HS-5 (cell line): ENCODE measurements around the gene RALGAPB.
"Not testable (repeated sequence)": the region's sequence is repeated elsewhere in the genome, so short reads cannot be mapped to it uniquely, and the experiment has no call there.

Experiments
- DNase-seq: peaks from one replicate; pipeline ENCODE4 v3.0.0-alpha.2; 2012; ENCODE audit warnings: low read depth

RALGAPB gene

DNA sequence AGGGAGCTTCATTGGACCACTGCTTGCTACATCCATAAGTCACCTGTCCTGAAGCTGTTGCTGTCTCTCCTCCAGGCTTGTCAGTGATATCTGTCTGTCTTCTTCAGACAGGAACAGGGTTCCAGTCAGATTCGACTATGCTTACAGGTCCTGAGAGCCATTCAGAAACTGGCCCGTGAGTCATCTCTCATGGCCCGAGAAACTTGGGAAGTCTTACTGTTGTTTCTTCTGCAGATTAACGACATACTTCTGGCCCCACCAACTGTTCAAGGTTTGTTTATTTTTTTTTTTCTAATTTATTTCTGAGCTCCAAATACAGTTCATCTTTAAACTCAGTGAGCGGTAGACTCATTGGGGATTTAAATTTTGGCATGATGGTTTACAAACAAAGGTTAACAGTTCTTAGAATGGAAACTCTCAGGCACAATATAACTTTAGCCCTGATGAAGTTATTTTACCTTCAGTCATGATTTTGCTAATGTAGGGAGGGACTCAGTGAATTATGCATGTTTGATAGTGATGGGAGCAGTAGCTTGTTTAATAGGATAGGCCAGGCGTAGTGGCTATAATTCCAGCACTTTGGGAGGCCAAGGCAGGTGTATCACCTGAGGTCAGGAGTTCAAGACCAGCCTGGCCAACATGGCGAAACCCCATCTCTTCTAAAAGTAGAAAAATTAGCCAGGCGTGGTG is 24.7 kb downstream of the RALGAPB start:
- no peak for DNase-seq

DNA sequence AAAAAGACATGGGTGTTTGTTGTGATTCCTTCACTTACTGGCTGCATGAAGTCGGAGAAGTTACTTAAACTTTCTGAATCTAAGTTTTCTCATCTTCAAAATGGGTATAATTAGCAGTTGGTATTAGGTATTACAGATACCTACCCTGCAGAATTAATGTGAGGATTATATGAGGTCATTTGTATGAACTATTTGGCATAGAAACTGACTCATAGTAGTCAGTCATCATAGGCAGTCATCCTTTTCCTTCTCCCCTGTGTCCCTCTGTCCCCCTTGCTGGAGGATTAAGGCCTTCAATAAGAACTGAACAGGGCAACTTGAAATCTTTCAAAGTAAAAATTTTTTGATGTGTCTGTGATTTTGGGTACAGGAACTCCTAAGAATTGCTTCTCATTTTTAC is 26.3 kb downstream of the RALGAPB start:
- DNase-seq, result no peak

DNA sequence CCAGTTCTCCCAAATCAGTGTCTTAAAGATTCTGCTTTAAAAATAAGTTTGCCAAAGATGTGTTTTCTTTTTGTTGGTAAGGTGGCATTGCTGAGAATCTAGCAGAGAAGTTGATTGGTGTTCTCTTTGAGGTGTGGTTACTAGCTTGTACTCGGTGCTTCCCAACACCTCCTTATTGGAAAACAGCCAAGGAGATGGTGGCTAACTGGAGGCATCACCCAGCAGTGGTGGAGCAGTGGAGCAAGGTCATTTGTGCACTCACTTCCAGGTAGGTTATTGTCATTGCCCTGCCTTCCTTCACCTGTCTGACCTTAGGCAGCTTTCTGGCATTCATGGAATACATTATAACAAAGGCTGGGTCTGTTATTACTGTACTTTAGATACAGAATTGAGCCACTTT is 26.7 kb downstream of the RALGAPB start:
- DNase-seq, result no peak

DNA sequence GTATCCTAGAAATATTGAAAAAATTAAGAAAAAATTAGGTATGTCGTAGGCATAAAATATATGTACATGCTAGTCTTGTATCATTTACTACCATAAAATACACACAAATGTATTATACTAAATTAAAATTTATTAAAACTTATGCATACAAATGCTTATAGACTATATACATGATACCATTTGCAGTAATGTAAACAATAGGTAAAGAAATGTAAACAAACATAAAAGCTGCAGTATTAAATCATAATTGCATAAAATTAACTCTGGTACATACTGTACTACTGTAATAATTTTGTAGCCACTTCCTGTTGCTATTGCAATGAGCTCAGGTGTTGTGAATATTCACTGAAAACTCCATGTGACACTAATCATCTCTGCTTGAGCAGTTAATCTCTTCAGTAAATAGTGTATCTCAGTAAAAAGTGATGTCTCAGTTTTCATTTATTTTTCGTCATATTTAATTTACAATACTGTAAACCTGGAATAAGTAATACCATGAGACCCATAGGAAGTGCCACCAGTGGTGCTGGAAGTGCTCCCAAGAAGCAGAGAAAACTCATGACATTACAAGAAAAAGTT is 29.3 kb downstream of the RALGAPB start:
- no peak for DNase-seq

DNA sequence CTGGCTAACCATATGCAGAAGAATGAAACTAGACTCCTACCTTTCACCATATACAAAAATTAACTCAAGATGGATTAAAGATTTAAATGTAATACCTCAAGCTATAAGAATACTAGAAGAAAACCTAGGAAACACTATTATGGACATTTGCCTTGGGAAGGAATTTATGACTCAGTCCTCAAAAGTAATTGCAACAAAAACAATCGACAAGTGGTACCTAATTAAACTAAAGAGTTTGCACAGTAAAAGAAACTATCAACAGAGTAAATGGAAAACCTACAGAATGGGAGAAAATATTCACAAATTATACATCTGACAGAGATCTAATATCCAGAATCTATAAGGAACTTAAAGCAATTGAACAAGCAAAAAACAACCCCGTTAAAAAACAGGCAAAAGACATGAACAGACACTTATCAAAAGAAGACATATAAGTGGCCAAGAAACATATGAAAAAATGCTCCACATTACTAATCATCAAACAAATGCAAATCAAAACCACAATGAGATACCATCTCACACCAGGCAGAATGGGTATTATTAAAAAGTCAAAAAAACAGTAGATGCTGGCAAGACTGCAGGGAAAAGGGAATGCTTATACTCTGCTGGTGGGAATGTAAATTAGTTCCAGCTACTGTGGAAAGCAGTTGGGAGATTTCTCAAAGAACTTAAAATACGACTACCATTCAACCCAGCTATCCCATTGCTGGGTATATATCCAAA is 31.9 kb downstream of the RALGAPB start:
- DNase-seq, result no peak

DNA sequence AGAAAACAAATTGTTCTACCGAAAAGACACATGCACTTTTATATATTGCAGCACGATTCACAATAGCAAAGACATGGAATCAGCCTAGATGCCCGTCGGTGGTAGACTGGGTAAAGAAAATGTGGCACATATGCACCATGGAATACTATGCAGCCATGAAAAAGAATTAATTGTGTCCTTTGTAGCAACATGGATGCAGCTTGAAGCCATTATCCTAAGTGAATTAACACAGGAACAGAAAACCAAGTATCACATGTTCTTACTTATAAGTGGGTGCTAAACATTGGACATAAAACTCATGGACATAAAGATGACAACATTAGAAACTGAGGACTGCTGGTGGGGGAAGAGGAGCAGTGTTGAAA is 32.4 kb downstream of the RALGAPB start:
- DNase-seq, result no peak

DNA sequence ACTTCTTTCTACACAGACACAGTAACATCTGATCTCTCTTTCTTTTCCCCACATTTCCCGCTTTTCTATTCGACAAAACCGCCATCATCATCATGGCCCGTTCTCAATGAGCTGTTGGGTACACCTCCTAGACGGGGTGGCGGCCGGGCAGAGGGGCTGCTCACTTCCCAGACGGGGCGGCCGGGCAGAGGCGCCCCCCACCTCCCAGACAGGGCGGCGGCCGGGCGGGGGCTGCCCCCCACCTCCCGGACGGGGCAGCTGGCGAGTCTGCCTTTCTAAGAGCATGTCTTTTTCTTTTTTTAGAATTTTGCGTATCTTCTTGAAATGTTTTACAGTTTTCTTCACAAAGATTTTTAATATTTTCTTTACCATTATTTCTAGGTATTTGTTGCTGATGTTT is 39.1 kb downstream of the RALGAPB start:
- DNase-seq, result not testable (repeated sequence)

DNA sequence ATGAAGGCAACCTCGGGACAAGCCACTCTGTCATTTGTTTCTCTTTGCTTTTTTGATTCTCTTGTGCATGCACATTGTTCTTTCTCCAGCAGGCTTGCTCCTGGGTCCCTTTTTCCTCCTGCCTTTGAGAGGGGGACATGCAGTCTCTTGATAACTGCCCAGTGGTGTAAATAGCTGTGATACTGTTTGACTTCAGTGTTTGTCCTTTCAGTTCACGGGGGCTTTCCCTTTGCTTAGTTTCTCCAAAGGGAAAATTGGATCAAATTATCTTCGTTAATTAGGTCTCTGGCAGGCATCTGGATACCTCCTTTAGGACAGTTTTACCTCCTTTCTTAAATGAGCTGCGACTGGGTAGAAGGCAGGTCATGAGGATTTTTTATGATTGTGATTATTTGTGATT is 41.5 kb downstream of the RALGAPB start:
- no peak for DNase-seq

DNA sequence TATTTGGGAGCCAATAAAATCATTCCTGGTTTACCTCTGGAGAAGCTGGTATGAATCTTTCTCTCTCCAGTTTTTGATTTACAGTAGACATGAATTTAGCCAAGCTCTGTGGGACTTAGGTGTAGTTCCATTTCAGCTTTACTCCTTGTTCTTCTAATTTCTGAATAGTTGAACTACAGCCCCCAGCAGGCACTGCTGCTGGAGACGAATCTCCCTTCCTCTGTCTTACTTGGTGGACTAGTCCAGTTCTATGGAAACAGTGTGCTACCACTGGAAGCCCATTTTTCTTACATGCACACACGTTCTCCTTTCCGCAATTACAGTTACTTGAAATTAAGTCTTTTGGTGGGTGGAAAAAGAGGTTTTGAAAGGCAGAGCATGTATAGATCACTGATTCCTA is 42.3 kb downstream of the RALGAPB start:
- DNase-seq, result no peak

DNA sequence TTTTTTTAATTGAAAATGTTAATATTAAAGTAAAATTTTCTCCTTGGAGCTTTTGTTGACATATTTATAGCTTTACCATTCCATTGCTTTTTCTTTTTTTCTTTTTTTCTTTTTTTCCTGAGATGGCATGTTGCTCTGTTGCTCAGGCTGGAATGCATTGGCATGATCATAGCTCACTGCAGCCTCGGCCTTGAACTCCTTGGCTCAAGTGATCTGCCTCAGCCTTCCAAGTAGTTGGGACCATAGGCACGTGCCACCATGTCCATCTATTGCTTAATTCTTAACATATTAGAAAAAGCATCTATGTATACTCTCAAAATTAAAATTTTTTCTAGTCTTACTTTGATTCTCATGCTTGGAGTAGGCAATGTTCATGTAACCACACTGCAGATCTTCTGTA is 43.0 kb downstream of the RALGAPB start:
- DNase-seq, result no peak

DNA sequence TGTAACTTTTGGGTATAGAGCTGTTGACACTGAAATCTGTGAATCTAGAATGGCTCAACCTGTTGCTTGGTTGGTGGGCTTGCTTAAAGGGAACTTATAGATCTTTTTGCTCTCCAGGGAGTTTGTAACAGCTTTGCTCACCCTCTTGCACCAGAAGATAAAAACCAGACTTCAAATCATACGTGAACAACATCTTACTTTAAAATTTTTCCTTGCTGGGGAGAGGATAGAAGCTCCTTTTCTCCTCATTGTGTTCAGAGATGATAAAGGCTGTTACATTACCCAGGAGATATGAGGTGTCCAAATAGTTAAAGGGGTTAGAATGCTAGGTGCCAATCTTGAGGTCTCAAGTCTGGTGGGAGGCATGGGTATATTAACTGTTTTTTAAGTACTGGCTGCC is 46.8 kb downstream of the RALGAPB start:
- DNase-seq, result no peak

DNA sequence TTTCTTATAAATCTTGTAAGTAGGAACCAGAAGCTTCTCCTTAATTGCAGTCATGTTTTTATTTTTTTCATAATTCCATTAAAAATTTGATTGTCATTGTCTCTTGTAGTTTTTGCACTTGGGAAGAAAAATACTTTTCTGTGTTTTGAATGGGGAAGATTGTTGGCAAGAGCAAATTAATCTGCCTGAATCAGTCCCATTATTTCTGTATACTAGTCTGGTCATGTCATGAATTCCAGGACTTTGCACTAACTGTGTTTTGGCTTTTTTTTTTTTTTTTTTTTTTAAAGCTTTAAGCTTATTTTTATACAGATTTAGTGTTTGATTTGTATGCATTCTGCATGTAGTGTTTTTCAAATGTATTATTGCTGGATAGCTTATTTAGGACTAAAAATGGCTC is 47.6 kb downstream of the RALGAPB start:
- no peak for DNase-seq

DNA sequence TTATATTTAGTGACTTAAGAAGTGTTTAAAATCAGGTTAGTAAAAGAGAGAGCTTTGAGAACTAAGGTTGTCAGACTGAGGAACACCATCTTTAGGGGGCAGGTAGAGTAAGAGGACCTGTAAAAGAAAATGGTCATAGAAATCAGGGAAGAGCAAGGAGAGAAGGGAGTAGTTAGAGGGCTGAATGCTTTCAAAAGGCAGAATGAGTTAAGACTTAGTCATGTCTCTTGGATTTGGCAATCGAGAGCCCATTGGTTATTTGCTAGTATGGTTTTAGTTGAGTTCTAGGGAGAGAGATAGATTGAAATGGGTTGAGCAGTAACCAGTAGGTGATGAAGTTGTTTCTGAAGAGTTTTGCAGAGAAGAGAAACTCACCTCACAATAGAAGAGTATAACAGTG is 51.1 kb downstream of the RALGAPB start:
- DNase-seq, result peak; percentile 41

DNA sequence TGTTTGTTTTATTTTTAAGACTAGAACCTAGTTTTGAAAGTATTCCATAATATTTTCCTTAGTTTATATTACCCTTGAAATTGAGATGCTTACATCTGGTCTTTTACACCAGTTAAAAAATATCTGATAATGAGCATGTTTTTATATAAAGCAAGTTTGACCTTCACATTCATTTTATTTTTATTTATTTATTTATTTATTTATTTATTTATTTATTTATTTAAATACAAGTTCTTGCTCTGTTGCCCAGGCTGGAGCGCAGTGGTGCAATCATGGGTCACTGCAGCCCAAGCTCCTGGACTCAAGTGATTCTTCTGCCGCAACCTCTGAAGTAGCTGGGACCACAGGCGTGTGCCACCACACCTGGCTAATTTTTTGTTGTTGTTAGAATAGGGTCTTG is 55.5 kb downstream of the RALGAPB start:
- DNase-seq, result no peak

DNA sequence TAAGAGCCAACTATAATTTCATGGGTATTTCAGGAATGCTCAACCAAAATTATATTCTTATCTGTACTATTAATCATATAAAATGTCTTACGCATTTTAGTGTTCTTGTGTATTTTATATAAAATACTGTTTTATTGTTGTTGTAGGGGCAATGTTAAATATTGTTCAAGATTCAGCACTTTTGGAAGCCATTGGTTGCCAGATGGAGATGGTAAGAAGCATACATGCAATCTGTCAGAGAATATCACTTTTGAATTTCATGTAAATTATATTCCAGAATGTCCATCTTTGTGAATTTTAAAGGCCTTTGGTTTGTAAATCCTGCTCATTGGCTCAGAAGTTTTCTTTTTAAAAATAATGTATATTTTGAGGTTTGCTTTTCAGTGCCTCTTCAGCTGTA is 58.4 kb downstream of the RALGAPB start:
- no peak for DNase-seq

DNA sequence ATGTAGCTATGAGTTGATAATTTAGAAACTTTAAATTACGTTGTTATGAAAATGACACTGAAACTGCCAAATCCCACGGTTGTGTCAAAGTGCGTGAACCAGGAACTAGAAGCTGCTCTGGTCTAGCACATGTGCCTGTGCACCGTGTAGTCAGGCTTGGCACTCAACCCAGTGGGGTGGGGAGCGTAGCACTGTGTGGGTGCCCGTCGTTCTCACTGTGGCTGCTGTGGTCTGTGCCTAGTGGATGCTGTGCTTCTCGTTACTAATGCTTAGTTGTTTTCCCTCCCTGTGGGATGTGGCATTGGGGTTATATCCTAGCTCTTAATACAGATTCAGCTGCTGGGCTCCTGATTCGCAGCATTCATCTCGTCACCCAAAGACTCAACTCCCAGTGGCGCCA is 62.1 kb downstream of the RALGAPB start:
- no peak for DNase-seq

DNA sequence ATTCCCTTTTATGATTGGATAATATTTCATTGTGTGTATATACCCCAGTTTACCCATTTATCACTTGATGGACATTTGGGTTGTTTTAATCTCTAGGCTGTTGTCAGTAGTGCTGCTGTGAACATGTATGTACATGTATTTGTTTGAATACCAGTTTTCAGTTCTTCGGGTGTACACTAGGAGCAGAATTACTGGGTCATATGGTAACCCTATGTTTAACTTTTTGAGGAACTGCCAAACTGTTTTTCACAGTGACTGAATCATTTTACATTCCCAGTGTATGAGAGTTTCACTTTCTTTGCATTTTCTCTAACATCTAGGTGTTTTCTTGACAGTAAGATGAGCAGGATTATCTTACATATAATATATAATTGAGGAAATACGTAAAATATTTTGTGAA is 63.7 kb downstream of the RALGAPB start:
- no peak for DNase-seq

DNA sequence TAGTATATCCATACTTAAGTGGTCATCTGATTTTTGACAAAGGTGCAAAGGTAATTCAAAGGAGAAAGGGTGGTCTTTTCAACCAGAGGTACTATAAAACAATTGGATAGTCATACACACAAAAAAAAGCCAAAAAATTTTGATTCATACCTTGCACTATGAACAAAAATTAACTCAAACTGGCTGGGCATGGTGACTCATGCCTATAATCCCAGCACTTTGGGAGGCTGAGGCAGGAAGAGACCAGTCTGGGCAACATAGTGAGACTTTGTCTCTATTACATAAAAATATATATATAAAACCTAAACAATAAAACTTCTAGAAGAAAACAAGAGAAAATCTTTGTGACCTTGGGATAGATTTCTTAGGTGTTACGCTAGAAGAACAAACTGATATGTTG is 64.5 kb downstream of the RALGAPB start:
- DNase-seq, result no peak

DNA sequence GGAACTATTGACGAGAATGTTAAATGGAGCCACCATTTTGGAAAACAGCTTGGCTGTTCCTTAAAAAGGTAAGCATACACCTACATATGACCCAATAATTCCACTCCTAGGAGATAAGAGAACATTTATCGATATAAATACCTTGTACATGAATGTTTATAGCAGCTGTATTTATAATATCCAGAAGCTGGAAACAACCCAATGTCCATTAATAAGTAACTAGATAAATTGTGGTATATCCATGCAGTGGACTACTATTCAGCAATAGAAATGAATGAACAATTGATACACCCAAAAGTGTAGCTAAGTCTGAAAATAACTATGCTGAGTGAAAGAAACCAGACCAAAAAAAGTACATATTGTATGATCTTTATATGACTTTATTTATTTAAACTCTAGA is 66.1 kb downstream of the RALGAPB start:
- DNase-seq, result no peak

DNA sequence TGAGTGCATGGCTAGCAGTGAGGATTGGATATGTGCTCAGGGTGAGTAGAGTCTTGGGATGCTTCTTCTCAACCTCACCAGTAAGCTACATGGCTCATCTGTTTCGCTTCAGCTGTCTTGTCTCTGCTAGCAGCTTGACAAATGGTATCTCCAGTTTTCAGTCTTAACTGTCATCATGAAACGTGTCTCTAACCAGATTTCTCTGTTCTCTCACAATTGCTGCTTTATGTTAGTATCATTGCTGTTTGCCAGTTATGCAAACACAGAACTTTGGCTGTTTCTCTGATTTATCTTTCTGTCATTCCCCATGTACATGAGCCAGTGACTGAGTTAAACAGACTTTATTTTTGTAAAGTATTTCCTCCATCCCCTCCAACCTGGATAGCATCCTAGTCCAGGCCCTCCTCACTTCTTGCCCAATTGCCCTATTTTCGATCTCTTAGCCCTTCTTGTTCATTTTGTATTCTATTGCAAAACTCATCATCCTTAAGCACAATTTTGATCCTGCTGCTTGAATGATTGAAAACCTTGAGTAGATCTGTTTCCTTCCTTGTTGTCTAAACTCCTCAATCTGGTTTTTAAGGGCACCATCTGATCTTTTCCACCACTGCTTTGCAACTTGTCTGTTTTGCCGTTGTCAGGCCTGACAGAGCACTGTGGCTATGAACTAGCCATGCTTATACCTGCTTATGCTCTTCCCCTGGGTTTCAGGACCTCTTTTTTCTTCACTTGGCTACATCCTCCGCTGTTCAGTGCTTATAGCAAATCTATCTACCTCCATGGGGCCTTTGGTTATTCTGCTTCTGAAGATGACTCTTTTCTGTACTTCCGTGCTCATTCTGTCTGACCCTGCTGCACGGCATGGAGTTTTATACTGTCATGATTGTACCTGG is 70.6 kb downstream of the RALGAPB start:
- DNase-seq, result no peak

DNA sequence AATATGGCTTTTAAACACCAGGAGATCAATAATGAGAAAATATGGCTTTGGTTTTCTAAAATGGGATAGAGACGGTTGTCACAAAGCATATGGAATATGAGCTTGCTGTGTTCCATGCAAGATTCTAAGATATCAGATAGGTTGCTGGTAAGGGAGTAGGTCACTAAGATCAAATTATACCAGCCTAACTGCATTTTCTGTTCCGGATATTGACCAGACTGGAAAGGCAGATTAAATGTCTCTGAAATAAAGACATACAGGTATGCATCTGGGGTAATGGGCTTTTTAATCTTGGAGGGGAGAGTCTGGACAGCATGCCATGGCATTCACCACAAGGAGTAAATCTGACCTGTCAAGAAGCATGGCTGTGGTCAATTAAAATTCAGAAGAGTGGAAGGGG is 73.1 kb downstream of the RALGAPB start:
- DNase-seq, result no peak

DNA sequence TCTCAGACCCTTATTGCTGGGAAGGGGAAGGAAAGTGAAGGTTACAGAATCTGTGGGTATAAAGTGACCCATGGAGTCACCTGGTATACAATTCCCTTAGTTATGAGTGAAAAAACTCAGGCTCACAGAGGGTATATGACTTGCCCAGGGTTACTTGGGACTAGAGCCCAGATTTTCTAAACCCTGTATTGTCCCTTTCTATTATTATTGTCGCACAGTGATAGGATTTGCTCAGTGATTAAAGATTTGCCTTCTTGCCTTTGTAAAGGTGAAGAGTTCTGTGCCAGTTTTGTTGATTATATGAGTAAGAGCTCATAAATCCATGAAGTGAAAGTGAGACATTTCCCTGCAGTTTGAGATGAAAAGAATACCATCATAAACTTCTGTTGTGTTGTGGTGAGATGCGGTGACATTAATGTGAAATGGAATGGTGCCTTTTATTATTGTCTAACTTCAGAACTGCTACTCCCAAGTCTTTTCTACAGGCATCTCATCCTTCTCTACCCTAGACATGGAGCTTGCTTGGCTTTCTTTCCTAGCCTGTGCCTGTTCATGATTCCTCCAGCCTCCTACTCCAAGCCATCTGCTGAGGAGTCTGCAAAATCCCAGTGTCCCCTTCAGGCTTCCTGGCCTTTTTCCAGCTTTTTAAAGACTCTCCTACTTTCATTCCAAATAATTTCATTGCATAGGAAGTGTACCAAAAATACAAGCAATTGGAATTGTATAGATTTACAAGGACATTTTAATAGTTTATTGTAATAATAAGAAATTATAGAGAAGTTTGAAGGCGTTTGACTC is 74.8 kb downstream of the RALGAPB start:
- no peak for DNase-seq
